NT2/D1 (cell line): ENCODE data around the gene PHKA1.

ENCODE experiments used
- DNase-seq: peaks from one replicate; pipeline ENCODE4 v3.0.0-alpha.2; 2011; ENCODE audit warnings: low read depth, low spot score
- H3K27me3 ChIP-seq: 2 replicates; pipeline ENCODE4 v1.6.0; 2011; ENCODE audit warnings: mild to moderate bottlenecking; ENCODE audit not compliant: insufficient read length, insufficient read depth
- H3K36me3 ChIP-seq: 2 replicates; pipeline ENCODE4 v1.6.1; 2011; ENCODE audit warnings: mild to moderate bottlenecking, low read length, mixed read lengths; ENCODE audit not compliant: insufficient read depth, insufficient read length
- H3K4me1 ChIP-seq: 2 replicates; pipeline ENCODE4 v1.5.1; 2011; ENCODE audit not compliant: insufficient read depth, insufficient read length
- H3K4me3 ChIP-seq: 2 replicates; pipeline ENCODE4 v1.5.1; 2011; ENCODE audit warnings: low read depth; ENCODE audit not compliant: insufficient read length
- H3K9ac ChIP-seq: 2 replicates; pipeline ENCODE4 v1.6.0; 2011; ENCODE audit warnings: low read depth; ENCODE audit not compliant: insufficient read length
- H3K9me3 ChIP-seq: 2 replicates; pipeline ENCODE4 v1.5.1; 2011; ENCODE audit warnings: mild to moderate bottlenecking, low read length; ENCODE audit not compliant: insufficient read depth
- SUZ12 ChIP-seq: IDR thresholded peaks from 2 replicates; pipeline ENCODE4 v1.6.1; 2011; ENCODE audit not compliant: insufficient read length, insufficient read depth; ENCODE audit errors: extremely low read depth
- YY1 ChIP-seq: IDR thresholded peaks from 2 replicates; pipeline ENCODE4 v1.6.1; 2011; ENCODE audit not compliant: insufficient read length, insufficient read depth
- ZNF274 ChIP-seq: IDR thresholded peaks from 2 replicates; pipeline ENCODE4 v1.6.1; 2011; ENCODE audit warnings: mild to moderate bottlenecking, low read depth, low read length

Gene PHKA1

GRCh38 chrX:72634331-72634730 is 79.8 kb downstream of the PHKA1 start:
- DNase-seq, result no peak
- H3K9ac ChIP-seq, result no peak overlapping the region
- no peaks in the 10 kb centered on the region for H3K27me3 ChIP-seq
- H3K4me1 ChIP-seq, result no peaks in the 10 kb centered on the region
- no peaks in the 10 kb centered on the region for H3K9me3 ChIP-seq
- TF ChIP-seq SUZ12, result no peak
- no peak for TF ChIP-seq ZNF274
- no peak for TF ChIP-seq YY1
- peaks cover 3% of the 10 kb centered on the region for H3K36me3 ChIP-seq
- no peak overlapping the region for H3K4me3 ChIP-seq

- no peak for DNase-seq
- no peaks in the 10 kb centered on the region for H3K27me3 ChIP-seq
- TF ChIP-seq SUZ12, result no peak
- TF ChIP-seq ZNF274, result no peak
- TF ChIP-seq YY1, result no peak
- H3K9ac ChIP-seq, result no peak overlapping the region
- H3K4me3 ChIP-seq, result no peak overlapping the region
- H3K4me1 ChIP-seq, result no peaks in the 10 kb centered on the region
- no peaks in the 10 kb centered on the region for H3K9me3 ChIP-seq
- peaks cover 3% of the 10 kb centered on the region for H3K36me3 ChIP-seq
Measured at GRCh38 chrX:72630185-72630584, 83.9 kb downstream of the PHKA1 start.

GRCh38 chrX:72624194-72624593 is 89.9 kb downstream of the PHKA1 start:
- no peak for TF ChIP-seq SUZ12
- TF ChIP-seq YY1, result no peak
- no peak for TF ChIP-seq ZNF274
- peaks cover 12% of the 10 kb centered on the region for H3K36me3 ChIP-seq
- H3K27me3 ChIP-seq, result no peaks in the 10 kb centered on the region
- no peaks in the 10 kb centered on the region for H3K9me3 ChIP-seq
- no peak overlapping the region for H3K9ac ChIP-seq
- H3K4me3 ChIP-seq, result no peak overlapping the region
- no peaks in the 10 kb centered on the region for H3K4me1 ChIP-seq
- DNase-seq, result no peak

- Histone ChIP-seq H3K4me3 (no peak overlapping the region), H3K9ac (no peak overlapping the region), H3K4me1 (no peaks in the 10 kb centered on the region), H3K27me3 (no peaks in the 10 kb centered on the region), H3K36me3 (peaks cover 15% of the 10 kb centered on the region), H3K9me3 (no peaks in the 10 kb centered on the region)
- no peak for DNase-seq
- TF ChIP-seq YY1 (no peak), ZNF274 (no peak), SUZ12 (no peak)
Measured at GRCh38 chrX:72621625-72622485, 92.3 kb downstream of the PHKA1 start.

- Histone ChIP-seq H3K27me3 (no peaks in the 10 kb centered on the region), H3K4me1 (no peaks in the 10 kb centered on the region), H3K9ac (no peak overlapping the region), H3K9me3 (no peaks in the 10 kb centered on the region), H3K4me3 (no peak overlapping the region), H3K36me3 (peaks cover 15% of the 10 kb centered on the region)
- no peak for DNase-seq
- TF ChIP-seq YY1 (no peak), SUZ12 (no peak), ZNF274 (no peak)
Measured at GRCh38 chrX:72621163-72621562, 92.9 kb downstream of the PHKA1 start.

GRCh38 chrX:72620550-72621145 is 93.5 kb downstream of the PHKA1 start:
- H3K9me3 ChIP-seq, result no peaks in the 10 kb centered on the region
- no peaks in the 10 kb centered on the region for H3K4me1 ChIP-seq
- no peak for DNase-seq
- H3K4me3 ChIP-seq, result no peak overlapping the region
- H3K27me3 ChIP-seq, result no peaks in the 10 kb centered on the region
- no peak overlapping the region for H3K9ac ChIP-seq
- peaks cover 15% of the 10 kb centered on the region for H3K36me3 ChIP-seq
- no peak for TF ChIP-seq YY1
- TF ChIP-seq SUZ12, result no peak
- no peak for TF ChIP-seq ZNF274

GRCh38 chrX:72609313-72609712 is 104.8 kb downstream of the PHKA1 start:
- H3K4me1 ChIP-seq, result no peaks in the 10 kb centered on the region
- H3K9ac ChIP-seq, result no peak overlapping the region
- no peak for DNase-seq
- H3K36me3 ChIP-seq, result peaks cover 14% of the 10 kb centered on the region
- TF ChIP-seq YY1 (no peak), SUZ12 (no peak)
- H3K4me3 ChIP-seq, result no peak overlapping the region
- no peaks in the 10 kb centered on the region for H3K27me3 ChIP-seq
- H3K9me3 ChIP-seq, result no peaks in the 10 kb centered on the region
